HepG2 (cell line): ENCODE measurements around the gene STK32C. TPM values are rescaled to one million over a fixed set of nuclear protein-coding genes. Genes with fewer than 3 reads are reported as not detected.

Source experiments
- ARID3A ChIP-seq: IDR thresholded peaks from 2 replicates; pipeline ENCODE4 v1.6.1; 2012; ENCODE audit warnings: low read depth, low read length, improper control_type of control experiment
- HIC2 ChIP-seq: sonication (generic); formaldehyde crosslinking; IDR thresholded peaks from 2 replicates; pipeline ENCODE4 v1.9.0; 2022; ENCODE audit warnings: low read depth, missing genetic modification reagents
- HIVEP1 ChIP-seq: sonication (generic); formaldehyde crosslinking; IDR thresholded peaks from 2 replicates; pipeline ENCODE4 v1.4.0; 2020; ENCODE audit warnings: mild to moderate bottlenecking, missing genetic modification reagents
- KAT2B ChIP-seq: fragments of 150-350 bp; IDR thresholded peaks from 2 replicates; pipeline ENCODE4 v1.6.1; 2014; ENCODE audit warnings: low read depth, low read length, borderline replicate concordance
- KDM5B ChIP-seq: sonication (generic); formaldehyde crosslinking; IDR thresholded peaks from 2 replicates; pipeline ENCODE4 v1.4.0; 2020; ENCODE audit warnings: missing genetic modification reagents, mild to moderate bottlenecking, borderline replicate concordance
- MBD4 ChIP-seq: IDR thresholded peaks from 2 replicates; pipeline ENCODE4 v1.6.1; 2012; ENCODE audit warnings: low read length, inconsistent platforms, borderline replicate concordance
- MXD1 ChIP-seq: sonication (generic); formaldehyde crosslinking; IDR thresholded peaks from 2 replicates; pipeline ENCODE4 v1.4.0; 2020; ENCODE audit warnings: mild to moderate bottlenecking, missing genetic modification reagents
- MYPOP ChIP-seq: sonication (generic); formaldehyde crosslinking; IDR thresholded peaks from 2 replicates; pipeline ENCODE4 v1.8.1; 2023; ENCODE audit warnings: mild to moderate bottlenecking, moderate library complexity, missing genetic modification reagents
- NFE2 ChIP-seq: sonication (generic); formaldehyde crosslinking; IDR thresholded peaks from 2 replicates; pipeline ENCODE4 v1.4.0; 2020; ENCODE audit warnings: missing genetic modification reagents
- SALL1 ChIP-seq: sonication (generic); formaldehyde crosslinking; IDR thresholded peaks from 2 replicates; pipeline ENCODE4 v1.8.0; 2022; ENCODE audit warnings: mild to moderate bottlenecking, missing genetic modification reagents
- SMAD1 ChIP-seq: sonication (generic); formaldehyde crosslinking; IDR thresholded peaks from 2 replicates; pipeline ENCODE4 v1.4.0; 2020; ENCODE audit warnings: missing genetic modification reagents, low read depth, mild to moderate bottlenecking, borderline replicate concordance
- SMYD3 ChIP-seq: sonication (generic); formaldehyde crosslinking; IDR thresholded peaks from 2 replicates; pipeline ENCODE4 v1.8.1; 2023; ENCODE audit warnings: mild to moderate bottlenecking, missing genetic modification reagents
- TAF15 ChIP-seq: fragments of 200-400 bp; formaldehyde crosslinking; IDR thresholded peaks from one replicate; pipeline ENCODE4 v1.6.1; 2018; ENCODE audit warnings: mild to moderate bottlenecking, low read depth, low read length; ENCODE audit not compliant: poor library complexity, severe bottlenecking
- TMF1 ChIP-seq: sonication (generic); formaldehyde crosslinking; IDR thresholded peaks from 2 replicates; pipeline ENCODE4 v1.8.1; 2022; ENCODE audit warnings: low read depth, missing genetic modification reagents
- ZIK1 ChIP-seq: sonication (generic); formaldehyde crosslinking; IDR thresholded peaks from 2 replicates; pipeline ENCODE4 v1.5.0; 2020; ENCODE audit warnings: mild to moderate bottlenecking, low read depth, missing genetic modification reagents, borderline replicate concordance
- ZNF12 ChIP-seq: sonication (generic); formaldehyde crosslinking; IDR thresholded peaks from 2 replicates; pipeline ENCODE4 v1.5.0; 2020; ENCODE audit warnings: missing genetic modification reagents
- ZNF253 ChIP-seq: sonication (generic); formaldehyde crosslinking; IDR thresholded peaks from 2 replicates; pipeline ENCODE4 v1.8.0; 2022; ENCODE audit warnings: mild to moderate bottlenecking, missing genetic modification reagents, borderline replicate concordance
- ZNF468 ChIP-seq: sonication (generic); formaldehyde crosslinking; IDR thresholded peaks from 2 replicates; pipeline ENCODE4 v1.8.0; 2022; ENCODE audit warnings: mild to moderate bottlenecking, moderate library complexity, missing genetic modification reagents
- ZNF691 ChIP-seq: sonication (generic); formaldehyde crosslinking; IDR thresholded peaks from 2 replicates; pipeline ENCODE4 v1.4.0; 2020; ENCODE audit warnings: missing genetic modification reagents, low read depth, mild to moderate bottlenecking, borderline replicate concordance
- ZNF703 ChIP-seq: sonication (generic); formaldehyde crosslinking; IDR thresholded peaks from 2 replicates; pipeline ENCODE4 v1.5.1; 2020; ENCODE audit warnings: missing genetic modification reagents, mild to moderate bottlenecking, moderate library complexity, borderline replicate concordance
- ZNF800 ChIP-seq: sonication (generic); formaldehyde crosslinking; IDR thresholded peaks from 2 replicates; pipeline ENCODE4 v1.4.0; 2020; ENCODE audit warnings: missing genetic modification reagents
- polyA plus RNA-seq, 8 experiments: library from polyadenylated mRNA; depleted of rRNA in 3 of 8; stranded (reverse) in 7 of 8; unstranded in 1 of 8; fragments of >200 nt; fragmentation: Illumina TruSeq in 4 of 8; extraction: Trizol in 4 of 8; gene quantifications; 2 replicates each; pipeline versions ENCODE4 v1.2.1 to v1.2.3, GENCODE V29; 2011 to 2016; ENCODE audit warnings: low read depth in 4 of 8, missing spikeins in 1 of 8, mixed read lengths in 1 of 8; ENCODE audit not compliant: insufficient read depth in 1 of 8
- total RNA-seq, 5 experiments: library from RNA; depleted of rRNA; stranded (reverse); fragments of >200 nt; fragmentation: Illumina TruSeq; extraction: Trizol; gene quantifications; 2 replicates each; pipeline ENCODE4 v1.2.3, GENCODE V29; 2016; ENCODE audit warnings: low read depth in 1 of 5

The STK32C gene
- total and polyA plus RNA-seq, 2 of the 13 experiments (the other 11 are each of a cell fraction or from before 2014, with no cell fraction given): 10.9 to 19.4 TPM

- no peak for TF ChIP-seq ZIK1 (CRISPR knock-in tag)
- no peak for TF ChIP-seq HIVEP1 (CRISPR knock-in tag)
- TF ChIP-seq MBD4: no peak
- TF ChIP-seq KAT2B: no peak
- no peak for TF ChIP-seq ZNF703 (CRISPR knock-in tag)
- TF ChIP-seq TAF15: no peak
- no peak for TF ChIP-seq ZNF253 (CRISPR knock-in tag)
- TF ChIP-seq MYPOP: peak; percentile 57; the same call in 1 of the 2 replicates
- TF ChIP-seq NFE2 (CRISPR knock-in tag): no peak
- no peak for TF ChIP-seq KDM5B (CRISPR knock-in tag)
- TF ChIP-seq HIC2 (CRISPR knock-in tag): no peak
- TF ChIP-seq TMF1 (CRISPR knock-in tag): no peak
- TF ChIP-seq MXD1 (CRISPR knock-in tag): 0 out of 2 replicates have a peak, but pooled peaks have one; percentile 39
- TF ChIP-seq SMYD3 (CRISPR knock-in tag): no peak
- no peak for TF ChIP-seq SMAD1 (CRISPR knock-in tag)
- TF ChIP-seq ARID3A: no peak
- no peak for TF ChIP-seq ZNF468 (CRISPR knock-in tag)
- no peak for TF ChIP-seq ZNF691 (CRISPR knock-in tag)
- peak; percentile 55 for TF ChIP-seq SALL1 (CRISPR knock-in tag)
- TF ChIP-seq ZNF800 (CRISPR knock-in tag): 0 out of 2 replicates have a peak, but pooled peaks have one; percentile 33
- no peak for TF ChIP-seq ZNF12 (CRISPR knock-in tag)
Measured at GRCh38 chr10:132185601-132186487, 121.9 kb downstream of the STK32C start (continued).
